DND-41 (cell line): ENCODE results near the gene OPTN.

Experiments used
- ATAC-seq: fragments of 200-7000 bp; cut with Tn5 transposase; 3 replicates; pipeline ENCODE4 v1.9.1; 2021; ENCODE audit warnings: low read depth; ENCODE audit not compliant: insufficient read depth
- DNase-seq: peaks from one replicate; pipeline ENCODE4 v3.0.0-alpha.2; 2020
- H2AFZ ChIP-seq: 2 replicates; pipeline ENCODE4 v1.6.0; 2012; ENCODE audit warnings: low read depth, low read length
- H3K27ac ChIP-seq: 2 replicates; pipeline ENCODE4 v1.5.1; 2012; ENCODE audit warnings: low read length, inconsistent platforms
- H3K27me3 ChIP-seq: fragments of 200-600 bp; sonication (generic); 2 replicates; pipeline ENCODE4 v1.6.0; 2012; ENCODE audit warnings: low read length, mild to moderate bottlenecking, inconsistent platforms; ENCODE audit not compliant: insufficient read depth, poor library complexity
- H3K36me3 ChIP-seq: 2 replicates; pipeline ENCODE4 v1.5.1; 2012; ENCODE audit warnings: low read length, inconsistent platforms; ENCODE audit not compliant: insufficient read depth
- H3K4me1 ChIP-seq: 2 replicates; pipeline ENCODE4 v1.5.1; 2012; ENCODE audit warnings: mild to moderate bottlenecking, low read length; ENCODE audit not compliant: insufficient read depth
- H3K4me2 ChIP-seq: 2 replicates; pipeline ENCODE4 v1.6.0; 2012; ENCODE audit warnings: mild to moderate bottlenecking, moderate library complexity, low read length, inconsistent platforms; ENCODE audit not compliant: insufficient read depth
- H3K4me3 ChIP-seq, 2 experiments: fragments of 200-600 bp in 1 of 2; shearing (Covaris generic) in 1 of 2; 2 replicates each; pipeline ENCODE4 v1.5.1; 2012 to 2016; ENCODE audit warnings: inconsistent platforms in 2 of 2, low read length in 2 of 2, mild to moderate bottlenecking in 2 of 2, low read depth in 1 of 2, moderate library complexity in 1 of 2
- H3K79me2 ChIP-seq: 2 replicates; pipeline ENCODE4 v1.6.0; 2012; ENCODE audit warnings: low read length, inconsistent platforms; ENCODE audit not compliant: insufficient read depth
- H3K9ac ChIP-seq: 2 replicates; pipeline ENCODE4 v1.6.0; 2012; ENCODE audit warnings: low read depth, mild to moderate bottlenecking, inconsistent platforms, low read length, moderate library complexity
- H3K9me3 ChIP-seq: 2 replicates; pipeline ENCODE4 v1.5.1; 2012; ENCODE audit warnings: low read length, moderate library complexity, mild to moderate bottlenecking, inconsistent platforms; ENCODE audit not compliant: insufficient read depth, severe bottlenecking
- H4K20me1 ChIP-seq: 2 replicates; pipeline ENCODE4 v1.6.0; 2012; ENCODE audit warnings: low read length; ENCODE audit not compliant: insufficient read depth
- CTCF ChIP-seq: IDR thresholded peaks from 2 replicates; pipeline ENCODE4 v1.5.1; 2012; ENCODE audit warnings: borderline replicate concordance, low read length, moderate library complexity, mild to moderate bottlenecking; ENCODE audit not compliant: poor library complexity, severe bottlenecking; ENCODE audit errors: extremely low read depth
- EZH2 ChIP-seq: IDR thresholded peaks from 3 replicates; pipeline ENCODE4 v1.6.1; 2012; ENCODE audit warnings: borderline replicate concordance, low read depth, mild to moderate bottlenecking, moderate library complexity, low read length, inconsistent platforms; ENCODE audit not compliant: severe bottlenecking

Gene OPTN

GRCh38 chr10:13100349-13101294, 659 bp downstream of the OPTN start:
- TF ChIP-seq EZH2 (peak; percentile 94), CTCF (no peak)
- no peaks in the 10 kb centered on the region for H4K20me1 ChIP-seq
- no peaks in the 10 kb centered on the region for H3K9me3 ChIP-seq
- H3K27me3 ChIP-seq, result peaks cover 48% of the 10 kb centered on the region
- H2AFZ ChIP-seq, result peak overlapping the region; percentile 88
- no peak overlapping the region; the same call in 1 of the 2 replicates for H3K27ac ChIP-seq
- peak; percentile 37 for ATAC-seq
- peak; percentile 17 for DNase-seq
- peak overlapping the region; percentile 93 for H3K4me2 ChIP-seq
- H3K79me2 ChIP-seq, result no peaks in the 10 kb centered on the region
- peak overlapping the region; percentile 38 to 67 for H3K4me3 ChIP-seq
- H3K9ac ChIP-seq, result peak overlapping the region; percentile 53
- H3K4me1 ChIP-seq, result peaks cover 24% of the 10 kb centered on the region
- no peaks in the 10 kb centered on the region for H3K36me3 ChIP-seq

DNA sequence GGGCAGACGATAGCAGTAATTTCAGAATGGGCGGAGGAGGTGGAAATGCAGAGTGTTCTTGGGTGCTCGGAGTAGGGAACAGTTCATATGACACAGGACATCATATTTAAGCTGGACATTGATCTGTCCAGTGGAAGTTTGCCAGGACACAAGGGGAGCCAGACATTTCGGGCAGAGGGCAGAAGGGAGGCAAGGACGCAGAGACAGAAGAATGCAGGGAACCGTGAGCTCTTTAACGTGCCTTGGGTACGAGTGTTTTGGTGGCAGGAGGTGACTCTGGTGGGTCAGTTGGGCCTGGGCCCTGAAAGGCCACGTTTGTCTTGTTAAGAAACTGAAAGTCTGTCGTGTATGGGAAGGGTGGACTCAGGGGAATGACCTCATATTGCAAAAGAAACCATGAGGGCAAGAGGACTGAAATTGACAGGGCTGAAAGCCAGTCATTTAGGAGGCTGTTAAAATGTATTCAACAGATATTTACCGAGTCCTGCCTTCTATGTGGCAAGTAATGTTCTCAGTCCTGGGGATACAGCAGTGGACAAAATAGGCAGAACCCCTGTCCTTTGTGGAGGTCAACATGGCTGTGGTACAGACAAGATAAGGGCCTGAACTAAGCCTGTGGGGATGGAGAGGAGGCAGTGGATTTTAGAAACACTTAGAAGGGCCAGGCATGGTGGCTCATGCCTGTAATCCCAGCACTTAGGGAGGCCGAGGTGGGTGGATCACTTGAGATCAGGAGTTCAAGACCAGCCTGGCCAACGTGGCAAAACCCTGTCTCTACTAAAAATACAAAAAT, 2.2 kb downstream of the OPTN start:
- H3K36me3 ChIP-seq, result no peaks in the 10 kb centered on the region
- H3K27me3 ChIP-seq, result peaks cover 38% of the 10 kb centered on the region
- no peaks in the 10 kb centered on the region for H3K79me2 ChIP-seq
- no peaks in the 10 kb centered on the region for H3K9me3 ChIP-seq
- H4K20me1 ChIP-seq, result no peaks in the 10 kb centered on the region
- H3K4me3 ChIP-seq, result no peak overlapping the region
- ATAC-seq, result no peak
- H3K9ac ChIP-seq, result no peak overlapping the region
- peaks cover 20% of the 10 kb centered on the region for H3K4me1 ChIP-seq
- H3K27ac ChIP-seq, result no peak overlapping the region
- TF ChIP-seq EZH2, result no peak
- TF ChIP-seq CTCF, result no peak
- H3K4me2 ChIP-seq, result no peak overlapping the region
- no peak for DNase-seq
- no peak overlapping the region for H2AFZ ChIP-seq

- peaks cover 27% of the 10 kb centered on the region for H3K4me1 ChIP-seq
- H3K27me3 ChIP-seq, result peaks cover 31% of the 10 kb centered on the region
- no peak for DNase-seq
- no peak overlapping the region for H2AFZ ChIP-seq
- H3K36me3 ChIP-seq, result no peaks in the 10 kb centered on the region
- TF ChIP-seq EZH2 (no peak), CTCF (no peak)
- H3K9me3 ChIP-seq, result no peaks in the 10 kb centered on the region
- H3K79me2 ChIP-seq, result no peaks in the 10 kb centered on the region
- no peak overlapping the region for H3K4me3 ChIP-seq
- no peak overlapping the region for H3K9ac ChIP-seq
- H3K27ac ChIP-seq, result no peak overlapping the region
- ATAC-seq, result no peak
- H4K20me1 ChIP-seq, result no peaks in the 10 kb centered on the region
- no peak overlapping the region for H3K4me2 ChIP-seq
These were observed 3.6 kb downstream of the OPTN start for GRCh38 chr10:13103554-13103953.
